Measurements from ENCODE around the gene VPS37C. TPM values are rescaled to one million over a fixed set of nuclear protein-coding genes. Genes with fewer than 3 reads are reported as not detected.

Gene VPS37C
- total RNA-seq, 1 donor from 2014 or later = 9.9 TPM

GRCh38 chr11:61080526-61080925 is 80.7 kb downstream of the VPS37C start:
- H3K27me3 ChIP-seq = no peaks in the 10 kb centered on the region
- Mint-ChIP-seq H3K27me3 (ENCODE audit: insufficient read depth, low read depth) (peaks cover 6% of the 10 kb centered on the region), H3K4me3 (peak overlapping the region; percentile 48), H3K27ac (no peak overlapping the region), H3K4me1 (peaks cover 25% of the 10 kb centered on the region), H3K9me3 (no peaks in the 10 kb centered on the region), H3K36me3 (no peaks in the 10 kb centered on the region)
- H4K20me1 ChIP-seq (ENCODE audit: low read depth) = no peaks in the 10 kb centered on the region
- no peaks in the 10 kb centered on the region for H3F3A ChIP-seq (ENCODE audit: low read depth)
- H3K79me2 ChIP-seq (ENCODE audit: low read depth) = no peaks in the 10 kb centered on the region
- DNase-seq (ENCODE audit: low spot score) = no peak
- no peak overlapping the region for H3K4me3 ChIP-seq
- H3K4me2 ChIP-seq = no peak overlapping the region
- H3K9ac ChIP-seq = no peak overlapping the region
- TF ChIP-seq EZH2phosphoT487 (IDR thresholded peaks at IDR 0.05) (no peak), CTCF (IDR thresholded peaks at IDR 0.05) (no peak), EZH2 (IDR thresholded peaks at IDR 0.05) (no peak)
- no peaks in the 10 kb centered on the region for H3K9me3 ChIP-seq (ENCODE audit: low read depth)
- H2AFZ ChIP-seq (replicated peaks) = no peak overlapping the region
- no peak overlapping the region for H3K27ac ChIP-seq
- H3K4me1 ChIP-seq = peaks cover 7% of the 10 kb centered on the region
- no peaks in the 10 kb centered on the region for H3K36me3 ChIP-seq

Other genes with a start within 250 kb of the VPS37C start
- 22.4 and 23.6 TPM in 2 replicates for gene TMEM109, start 247.3 kb downstream of the VPS37C start, total RNA-seq (ENCODE audit: low replicate concordance)
- 34.0 and 77.2 TPM in 2 replicates for gene TMEM132A, start 237.0 kb downstream of the VPS37C start, total RNA-seq (ENCODE audit: low replicate concordance)
- 1.4 and 3.3 TPM in 2 replicates for gene SLC15A3, start 209.2 kb downstream of the VPS37C start, total RNA-seq (ENCODE audit: low replicate concordance)
- not detected in 2 replicates for gene CD6, start 189.7 kb downstream of the VPS37C start, total RNA-seq (ENCODE audit: low replicate concordance)
- not detected in 2 replicates for gene CD5, start 58.9 kb downstream of the VPS37C start, total RNA-seq (ENCODE audit: low replicate concordance)
- gene PGA3, start 42.1 kb upstream of the VPS37C start, total RNA-seq (ENCODE audit: low replicate concordance) = 0.28 TPM in 1 of 2 replicates, not detected in the other
- gene PGA4, start 60.9 kb upstream of the VPS37C start, total RNA-seq (ENCODE audit: low replicate concordance) = 0.31 and 0.41 TPM in 2 replicates
- 0.19 TPM in 1 of 2 replicates, not detected in the other for gene PGA5, start 79.7 kb upstream of the VPS37C start, total RNA-seq (ENCODE audit: low replicate concordance)
- gene VWCE, start 133.9 kb upstream of the VPS37C start, total RNA-seq (ENCODE audit: low replicate concordance) = 5.1 and 7.0 TPM in 2 replicates
- 275 and 314 TPM in 2 replicates for gene DDB1, start 171.7 kb upstream of the VPS37C start, total RNA-seq (ENCODE audit: low replicate concordance)
- 27.3 and 79.3 TPM in 2 replicates for gene TKFC, start 171.8 kb upstream of the VPS37C start, total RNA-seq (ENCODE audit: low replicate concordance)
- gene CYB561A3, start 200.5 kb upstream of the VPS37C start, total RNA-seq (ENCODE audit: low replicate concordance) = 12.1 and 18.2 TPM in 2 replicates
- gene TMEM138, start 200.9 kb upstream of the VPS37C start, total RNA-seq (ENCODE audit: low replicate concordance) = 30.7 and 37.6 TPM in 2 replicates
- 32.0 and 37.8 TPM in 2 replicates for gene TMEM216, start 231.2 kb upstream of the VPS37C start, total RNA-seq (ENCODE audit: low replicate concordance)